ENCODE measurements around the gene AHNAK2. TPM values are rescaled to one million over a fixed set of nuclear protein-coding genes. Genes with fewer than 3 reads are reported as not detected.
"Not testable (repeated sequence)": the region's sequence is repeated elsewhere in the genome, so short reads cannot be mapped to it uniquely, and the experiment has no call there.

Gene AHNAK2
- total RNA-seq, 1 donor from 2014 or later = 5.5 TPM

- ATAC-seq (no peak), DNase-seq (ENCODE audit: low spot score) (no peak)
Measured at GRCh38 chr14:104956290-104956890, 21.8 kb downstream of the AHNAK2 start.

GRCh38 chr14:104955396-104955770 is 22.8 kb downstream of the AHNAK2 start:
- ATAC-seq (no peak), DNase-seq (ENCODE audit: low spot score) (no peak)

- DNase-seq (ENCODE audit: low spot score) = no peak
Measured at GRCh38 chr14:104954746-104955395, 23.3 kb downstream of the AHNAK2 start.

GRCh38 chr14:104953896-104954656 is 24.1 kb downstream of the AHNAK2 start:
- ATAC-seq (no peak), DNase-seq (ENCODE audit: low spot score) (no peak)

More at GRCh38 chr14:104954746-104955395, 23.3 kb downstream of the AHNAK2 start:
- no peak for ATAC-seq

- ATAC-seq = no peak
- no peak for DNase-seq (ENCODE audit: low spot score)
Measured at GRCh38 chr14:104953097-104953496, 25.1 kb downstream of the AHNAK2 start.

- not testable (repeated sequence) for ATAC-seq; DNase-seq (ENCODE audit: low spot score)
Measured at GRCh38 chr14:104951863-104952657, 26.1 kb downstream of the AHNAK2 start.

- ATAC-seq; DNase-seq (ENCODE audit: low spot score): not testable (repeated sequence)
Measured at GRCh38 chr14:104950701-104951100, 27.5 kb downstream of the AHNAK2 start.

- DNase-seq (ENCODE audit: low spot score) = no peak
- no peak for ATAC-seq
Measured at GRCh38 chr14:104950021-104950420, 28.2 kb downstream of the AHNAK2 start.

GRCh38 chr14:104949406-104949955 is 28.7 kb downstream of the AHNAK2 start:
- not testable (repeated sequence) for DNase-seq (ENCODE audit: low spot score); ATAC-seq

- DNase-seq (ENCODE audit: low spot score) (no peak), ATAC-seq (no peak)
Measured at GRCh38 chr14:104948736-104949031, 29.5 kb downstream of the AHNAK2 start.

- not testable (repeated sequence) for ATAC-seq; DNase-seq (ENCODE audit: low spot score)
Measured at GRCh38 chr14:104947881-104948735, 30.1 kb downstream of the AHNAK2 start.

- ATAC-seq; DNase-seq (ENCODE audit: low spot score): not testable (repeated sequence)
Measured at GRCh38 chr14:104947201-104947600, 31.0 kb downstream of the AHNAK2 start.

- not testable (repeated sequence) for DNase-seq (ENCODE audit: low spot score)
Measured at GRCh38 chr14:104945986-104946965, 31.9 kb downstream of the AHNAK2 start.

GRCh38 chr14:104945266-104945665 is 32.9 kb downstream of the AHNAK2 start:
- not testable (repeated sequence) for DNase-seq (ENCODE audit: low spot score); ATAC-seq

More at GRCh38 chr14:104945986-104946965, 31.9 kb downstream of the AHNAK2 start:
- ATAC-seq = not testable (repeated sequence)

- not testable (repeated sequence) for ATAC-seq; DNase-seq (ENCODE audit: low spot score)
Measured at GRCh38 chr14:104944436-104945205, 33.6 kb downstream of the AHNAK2 start.

- DNase-seq (ENCODE audit: low spot score); ATAC-seq: not testable (repeated sequence)
Measured at GRCh38 chr14:104944016-104944308, 34.2 kb downstream of the AHNAK2 start.

- DNase-seq (ENCODE audit: low spot score) = not testable (repeated sequence)
Measured at GRCh38 chr14:104943216-104944015, 34.8 kb downstream of the AHNAK2 start.

More at GRCh38 chr14:104943216-104944015, 34.8 kb downstream of the AHNAK2 start:
- not testable (repeated sequence) for ATAC-seq
